LNCAP (cell line): ENCODE results near the gene MYT1.

Experiments used
- TF ChIP-seq, protein P1 (sequence below): fragments of 450-650 bp; IDR thresholded peaks from 2 replicates; pipeline ENCODE4 v1.5.1; 2017; ENCODE audit warnings: mild to moderate bottlenecking

MYT1 gene

DNA sequence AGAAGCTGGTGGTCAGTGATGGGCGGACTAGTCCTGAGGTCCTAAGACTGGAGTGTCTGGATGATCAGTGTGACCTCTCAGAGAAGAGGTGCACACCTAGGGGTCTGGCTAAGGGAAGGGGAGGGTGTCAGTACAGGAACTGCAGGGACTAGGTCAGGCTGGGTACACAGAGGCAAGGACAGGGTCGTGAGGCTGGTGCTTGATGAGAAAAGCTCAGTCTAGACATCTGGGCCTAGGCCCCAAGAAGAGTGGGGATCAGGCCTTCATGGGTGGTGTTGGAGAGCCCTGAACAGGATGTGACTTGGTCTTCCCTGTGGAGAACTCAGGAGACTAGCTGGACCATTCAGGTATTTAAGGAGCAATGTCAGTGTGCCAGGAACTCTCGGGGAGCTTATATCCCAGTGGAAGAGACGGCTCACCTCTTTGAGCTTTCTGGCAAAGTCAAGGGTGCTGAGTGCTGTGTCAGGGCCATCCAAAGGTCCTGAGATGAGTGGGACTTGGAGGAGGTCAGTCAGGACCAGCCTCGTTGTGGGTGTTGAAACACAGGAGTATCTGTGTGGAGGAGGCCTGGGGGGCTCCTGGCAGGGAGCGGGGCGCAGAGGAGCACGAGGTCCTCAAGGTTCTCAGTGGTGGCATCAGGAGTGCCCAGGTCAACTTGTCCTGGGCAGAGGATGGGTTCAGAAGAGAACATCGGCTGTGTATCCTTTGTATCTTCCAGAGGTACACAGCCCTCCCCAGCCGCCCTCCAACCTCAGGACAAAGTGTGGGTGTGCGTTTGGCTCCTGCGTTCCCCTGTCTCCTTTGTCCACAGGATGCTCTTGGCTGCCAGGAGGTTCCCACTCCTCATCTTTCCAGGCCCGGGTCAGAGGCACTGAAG is 13.3 kb upstream of the MYT1 start:
- TF ChIP-seq, protein P1, sequence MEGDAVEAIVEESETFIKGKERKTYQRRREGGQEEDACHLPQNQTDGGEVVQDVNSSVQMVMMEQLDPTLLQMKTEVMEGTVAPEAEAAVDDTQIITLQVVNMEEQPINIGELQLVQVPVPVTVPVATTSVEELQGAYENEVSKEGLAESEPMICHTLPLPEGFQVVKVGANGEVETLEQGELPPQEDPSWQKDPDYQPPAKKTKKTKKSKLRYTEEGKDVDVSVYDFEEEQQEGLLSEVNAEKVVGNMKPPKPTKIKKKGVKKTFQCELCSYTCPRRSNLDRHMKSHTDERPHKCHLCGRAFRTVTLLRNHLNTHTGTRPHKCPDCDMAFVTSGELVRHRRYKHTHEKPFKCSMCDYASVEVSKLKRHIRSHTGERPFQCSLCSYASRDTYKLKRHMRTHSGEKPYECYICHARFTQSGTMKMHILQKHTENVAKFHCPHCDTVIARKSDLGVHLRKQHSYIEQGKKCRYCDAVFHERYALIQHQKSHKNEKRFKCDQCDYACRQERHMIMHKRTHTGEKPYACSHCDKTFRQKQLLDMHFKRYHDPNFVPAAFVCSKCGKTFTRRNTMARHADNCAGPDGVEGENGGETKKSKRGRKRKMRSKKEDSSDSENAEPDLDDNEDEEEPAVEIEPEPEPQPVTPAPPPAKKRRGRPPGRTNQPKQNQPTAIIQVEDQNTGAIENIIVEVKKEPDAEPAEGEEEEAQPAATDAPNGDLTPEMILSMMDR = no peak

DNA sequence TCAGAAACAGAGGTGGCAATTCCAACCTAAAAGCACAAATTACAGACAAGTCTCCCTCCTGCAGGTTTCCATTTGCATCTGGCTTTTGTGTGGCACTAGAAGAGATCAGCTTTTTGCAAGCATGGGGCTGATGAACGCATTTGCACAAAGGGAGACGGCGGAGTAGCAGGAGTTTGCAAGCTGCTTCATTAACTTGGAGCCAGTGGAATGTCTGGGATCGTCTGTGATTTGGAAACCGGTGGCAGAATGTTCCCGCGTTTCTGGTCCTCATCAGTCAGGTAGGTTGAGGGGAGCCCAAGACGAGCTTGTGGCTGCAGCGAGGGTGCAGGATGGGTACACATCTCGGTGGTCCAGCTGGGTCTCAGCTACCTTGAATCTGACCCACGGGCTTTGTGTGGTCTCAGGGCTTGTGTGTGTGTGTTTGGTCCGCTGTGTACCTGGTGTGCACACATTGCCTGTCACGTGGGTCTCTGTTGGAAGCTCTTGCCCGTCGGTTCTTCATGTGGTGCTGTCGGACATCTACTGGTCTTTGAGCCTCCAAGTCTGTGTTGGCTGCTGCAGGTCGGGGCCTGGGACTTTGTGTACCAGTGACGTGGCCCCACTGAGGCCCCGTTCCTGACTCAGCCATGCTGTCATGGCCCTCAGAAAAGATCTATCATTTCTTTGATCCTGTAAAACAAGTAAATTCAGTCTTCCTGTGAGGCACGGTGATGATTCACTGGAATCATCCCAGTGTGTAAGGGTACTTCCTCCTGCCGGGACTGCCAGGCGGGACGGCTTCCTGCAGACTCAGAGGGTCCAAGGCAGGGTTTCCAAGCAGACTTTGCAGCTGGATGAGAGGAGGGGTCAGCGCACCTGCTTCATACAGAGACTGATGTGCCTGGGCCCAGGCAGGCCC is 12.4 kb upstream of the MYT1 start:
- TF ChIP-seq, protein P1 = no peak

DNA sequence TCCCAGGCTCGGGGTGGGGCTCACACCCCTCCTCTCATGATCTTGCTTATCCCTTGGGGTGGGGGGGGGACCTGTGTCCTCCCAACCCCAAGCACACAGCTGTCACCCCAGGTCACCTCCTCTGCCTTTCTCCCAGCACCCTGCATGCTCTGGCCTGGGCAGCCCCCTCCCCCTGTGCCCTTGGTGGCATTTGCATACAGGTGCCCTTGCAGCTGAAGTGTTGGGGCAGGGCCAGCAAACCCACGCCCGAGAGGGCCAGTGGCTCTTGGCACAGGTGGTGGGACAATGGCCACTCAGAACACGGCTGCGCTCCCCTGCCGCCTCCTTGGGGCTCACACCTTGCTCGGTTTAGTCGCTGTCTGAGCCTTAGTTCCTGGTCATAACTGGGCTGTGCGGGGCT is 11.3 kb upstream of the MYT1 start:
- TF ChIP-seq, protein P1 = no peak

GRCh38 chr20:64153410-64153809 is 10.8 kb upstream of the MYT1 start:
- TF ChIP-seq, protein P1 = no peak

DNA sequence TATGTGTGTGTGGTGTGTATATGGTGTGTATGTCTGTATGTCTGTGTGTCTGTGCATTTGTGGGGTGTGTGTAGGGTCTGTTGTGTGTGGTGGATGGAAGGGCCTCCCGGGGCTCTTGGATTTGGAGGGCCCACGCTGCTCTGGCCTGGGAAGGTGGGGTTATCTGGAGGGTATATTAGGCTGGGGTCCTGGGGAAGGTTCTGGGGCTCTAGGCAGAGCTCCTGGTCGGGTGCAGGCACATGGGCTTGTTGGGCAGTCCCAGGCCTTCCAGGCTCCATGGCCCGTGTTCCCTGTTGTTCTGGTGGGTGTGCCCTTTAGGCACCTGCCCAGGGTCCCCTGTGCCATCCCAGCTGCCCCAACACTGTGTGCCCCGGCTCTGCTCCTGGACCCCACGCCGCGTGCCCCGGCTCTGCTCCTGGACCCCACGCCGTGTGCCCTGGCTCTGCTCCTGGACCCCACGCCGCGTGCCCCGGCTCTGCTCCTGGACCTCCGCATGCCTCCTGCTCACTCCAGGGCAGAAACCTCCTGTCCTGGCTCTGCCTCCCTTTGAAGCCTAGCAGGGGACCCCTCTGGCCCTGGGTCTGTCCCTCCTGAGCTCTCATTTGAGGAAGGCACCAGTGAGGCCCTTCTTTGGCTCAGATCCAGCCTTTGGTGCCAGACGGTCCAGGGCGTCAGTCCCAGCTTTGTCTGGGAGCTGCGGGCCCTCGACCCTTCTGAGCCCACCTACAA is 10.2 kb upstream of the MYT1 start:
- TF ChIP-seq, protein P1 = no peak

- TF ChIP-seq, protein P1 = no peak
Observed at GRCh38 chr20:64154590-64155257, 9.5 kb upstream of the MYT1 start.
